K562 (cell line): ENCODE results near the gene TLX2. TPM values are rescaled to one million over a fixed set of nuclear protein-coding genes. Genes with fewer than 3 reads are reported as not detected.

Source experiments
- ATF1 ChIP-seq, 2 experiments: fragments of 450-650 bp in 1 of 2; IDR thresholded peaks; 2 replicates each; pipeline ENCODE4 v1.6.1; 2016; ENCODE audit warnings: missing compliant biosample characterization in 1 of 2, missing genetic modification characterization in 1 of 2
- BHLHE40 ChIP-seq: IDR thresholded peaks from 2 replicates; pipeline ENCODE4 v1.6.1; 2011; ENCODE audit warnings: low read length, improper control_type of control experiment
- CBX3 ChIP-seq, 2 experiments: IDR thresholded peaks; 1 replicate in 1 of 2; 2 replicates in 1 of 2; pipeline ENCODE4 v1.6.1; 2012; ENCODE audit warnings: inconsistent platforms in 2 of 2, low read length in 2 of 2, borderline replicate concordance in 1 of 2, control low read depth in 1 of 2
- CEBPG ChIP-seq, 3 experiments: fragments of 200-800 bp in 1 of 3; sonication (Bioruptor generic) in 1 of 3; sonication (generic) in 1 of 3; formaldehyde crosslinking in 1 of 3; IDR thresholded peaks in 2 of 3; conservative IDR thresholded peaks in 1 of 3; 2 replicates each; pipeline versions ENCODE4 v1.6.1 to v1.8.0; 2016 to 2022; ENCODE audit warnings: missing compliant biosample characterization in 2 of 3, missing genetic modification characterization in 2 of 3, mild to moderate bottlenecking in 1 of 3, missing genetic modification reagents in 1 of 3
- FOSL1 ChIP-seq: fragments of 200-800 bp; sonication (Bioruptor generic); conservative IDR thresholded peaks from 2 replicates; pipeline ENCODE4 v1.6.1; 2016; ENCODE audit warnings: missing genetic modification characterization, missing compliant biosample characterization
- GABPB1 ChIP-seq: sonication (generic); formaldehyde crosslinking; IDR thresholded peaks from 2 replicates; pipeline ENCODE4 v1.8.0; 2022; ENCODE audit warnings: mild to moderate bottlenecking, missing genetic modification reagents
- NKRF ChIP-seq: fragments of 450-650 bp; IDR thresholded peaks from 2 replicates; pipeline ENCODE4 v1.6.1; 2016; ENCODE audit warnings: borderline replicate concordance
- NR2C1 ChIP-seq, 2 experiments: fragments of 450-650 bp; IDR thresholded peaks; 2 replicates each; pipeline ENCODE4 v1.6.1; 2017; ENCODE audit warnings: mild to moderate bottlenecking in 2 of 2, antibody characterized with exemption in 1 of 2, inconsistent platforms in 1 of 2, missing compliant biosample characterization in 1 of 2, missing genetic modification characterization in 1 of 2
- POLR2A ChIP-seq: fragments of 450-650 bp; conservative IDR thresholded peaks from 2 replicates; pipeline ENCODE4 v1.6.1; 2016
- POLR2H ChIP-seq: IDR thresholded peaks from 2 replicates; pipeline ENCODE4 v1.6.1; 2016; ENCODE audit warnings: missing genetic modification characterization, low read depth, mild to moderate bottlenecking, control low read depth, missing compliant biosample characterization, moderate library complexity
- RBBP5 ChIP-seq: fragments of 200-600 bp; sonication (generic); IDR thresholded peaks from 2 replicates; pipeline ENCODE4 v1.6.1; 2012; ENCODE audit warnings: borderline replicate concordance, mild to moderate bottlenecking, low read length, control low read depth, inconsistent platforms; ENCODE audit not compliant: insufficient read depth, poor library complexity, severe bottlenecking
- RBM17 ChIP-seq: fragments of 200-400 bp; formaldehyde crosslinking; IDR thresholded peaks from 2 replicates; pipeline ENCODE4 v1.6.1; 2017; ENCODE audit warnings: low read depth, mild to moderate bottlenecking, low read length, borderline replicate concordance
- SPI1 ChIP-seq: IDR thresholded peaks from 2 replicates; pipeline ENCODE4 v1.6.1; 2011; ENCODE audit warnings: low read depth, low read length, control low read depth, borderline replicate concordance
- TRIM24 ChIP-seq, 2 experiments: fragments of 450-650 bp; IDR thresholded peaks; 2 replicates each; pipeline ENCODE4 v1.6.1; 2016
- ZFP30 ChIP-seq: fragments of 250-450 bp; sonication (Bioruptor Pico); IDR thresholded peaks from 2 replicates; pipeline ENCODE4 v1.8.0; 2022; ENCODE audit warnings: moderate library complexity, mild to moderate bottlenecking, inconsistent platforms, borderline replicate concordance
- ZNF121 ChIP-seq: sonication (generic); formaldehyde crosslinking; conservative IDR thresholded peaks from 2 replicates; pipeline ENCODE4 v1.8.0; 2022; ENCODE audit warnings: missing genetic modification reagents
- ZNF57 ChIP-seq: fragments of 450-650 bp; formaldehyde crosslinking; IDR thresholded peaks from 2 replicates; pipeline ENCODE4 v1.4.0; 2020; ENCODE audit warnings: mild to moderate bottlenecking, moderate library complexity
- ZNF589 ChIP-seq: fragments of 200-800 bp; sonication (Bioruptor generic); IDR thresholded peaks from 2 replicates; pipeline ENCODE4 v1.6.1; 2016; ENCODE audit warnings: low read depth, missing genetic modification characterization, missing compliant biosample characterization
- ZNF707 ChIP-seq: fragments of 250-450 bp; sonication (Bioruptor Pico); conservative IDR thresholded peaks from 2 replicates; pipeline ENCODE4 v1.8.0; 2022; ENCODE audit warnings: inconsistent platforms, mild to moderate bottlenecking, moderate library complexity
- polyA plus RNA-seq, 8 experiments: library from polyadenylated mRNA; depleted of rRNA in 4 of 8; stranded (reverse) in 5 of 8; unstranded in 3 of 8; fragments of >200 nt; fragmentation: Nextera tagmentation in 2 of 8; fragmentation: Illumina TruSeq in 1 of 8; extraction: Ambion mirVana in 2 of 8; extraction: Trizol in 1 of 8; gene quantifications; 2 replicates each; pipeline versions ENCODE4 v1.2.1 to v1.2.3, GENCODE V29; 2011 to 2014; ENCODE audit warnings: inconsistent platforms in 1 of 8, missing spikeins in 1 of 8
- total RNA-seq, 7 experiments: library from RNA; depleted of rRNA in 6 of 7; stranded (reverse); fragments of >200 nt in 6 of 7; fragmentation: Illumina TruSeq in 2 of 7; extraction: Trizol in 2 of 7; gene quantifications; 2 replicates each; pipeline versions ENCODE4 v1.2.1 to v1.2.3, GENCODE V29; 2011 to 2021; ENCODE audit warnings: low replicate concordance in 1 of 7
- TF ChIP-seq, protein P1 (sequence below): fragments of 450-650 bp; IDR thresholded peaks from 2 replicates; pipeline ENCODE4 v1.6.1; 2016; ENCODE audit warnings: missing biosample characterization, missing genetic modification characterization
- TF ChIP-seq, protein P2 (sequence below): sonication (generic); formaldehyde crosslinking; IDR thresholded peaks from 2 replicates; pipeline ENCODE4 v1.8.1; 2023; ENCODE audit warnings: mild to moderate bottlenecking, missing genetic modification reagents

TLX2 gene
- total and polyA plus RNA-seq, 9 of the 15 experiments (the other 6 are each of a cell fraction or from before 2014, with no cell fraction given) = not detected

- no peak for TF ChIP-seq CEBPG (CRISPR knock-in tag; IDR thresholded peaks at IDR 0.05)
- TF ChIP-seq CEBPG (tag; conservative IDR thresholded peaks at IDR 0.05 in 1 of 2, IDR thresholded peaks at IDR 0.05 in 1 of 2) = no peak
- TF ChIP-seq BHLHE40 = 0 out of 2 replicates have a peak, but pooled peaks have one; percentile 5
- TF ChIP-seq TRIM24 (IDR thresholded peaks at IDR 0.05) = peak; percentile 54 to 81; a peak in 3 of 4 replicates
- no peak for TF ChIP-seq RBM17
- peak; percentile 55 for TF ChIP-seq POLR2A
- no peak for TF ChIP-seq ZNF121
- peak; percentile 76 for TF ChIP-seq NR2C1 (IDR thresholded peaks at IDR 0.05)
- TF ChIP-seq NR2C1 (tag; IDR thresholded peaks at IDR 0.05) = peak; percentile 83
- TF ChIP-seq SPI1 = peak; percentile 54; the same call in 1 of the 2 replicates
- no peak for TF ChIP-seq ZFP30 (CRISPR knock-in tag)
- no peak for TF ChIP-seq NKRF
- no peak for TF ChIP-seq ZNF57 (CRISPR knock-in tag)
- no peak for TF ChIP-seq ZNF589 (CRISPR knock-in tag)
- 0 out of 2 replicates have a peak, but pooled peaks have one; percentile 32 for TF ChIP-seq GABPB1 (CRISPR knock-in tag)
- TF ChIP-seq ZNF707 (CRISPR knock-in tag) = no peak
- peak in 1 of 2 experiments; percentile 69; a peak in 1 of 3 replicates for TF ChIP-seq CBX3 (IDR thresholded peaks at IDR 0.05; ENCODE audit: borderline replicate concordance in 1 of 2, low read length in 2 of 2)
- no peak for TF ChIP-seq POLR2H (tag)
- TF ChIP-seq, protein P1, sequence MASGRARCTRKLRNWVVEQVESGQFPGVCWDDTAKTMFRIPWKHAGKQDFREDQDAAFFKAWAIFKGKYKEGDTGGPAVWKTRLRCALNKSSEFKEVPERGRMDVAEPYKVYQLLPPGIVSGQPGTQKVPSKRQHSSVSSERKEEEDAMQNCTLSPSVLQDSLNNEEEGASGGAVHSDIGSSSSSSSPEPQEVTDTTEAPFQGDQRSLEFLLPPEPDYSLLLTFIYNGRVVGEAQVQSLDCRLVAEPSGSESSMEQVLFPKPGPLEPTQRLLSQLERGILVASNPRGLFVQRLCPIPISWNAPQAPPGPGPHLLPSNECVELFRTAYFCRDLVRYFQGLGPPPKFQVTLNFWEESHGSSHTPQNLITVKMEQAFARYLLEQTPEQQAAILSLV (tag) = no peak
- TF ChIP-seq ATF1 (CRISPR knock-in tag; IDR thresholded peaks at IDR 0.05) = no peak
- peak; percentile 69 for TF ChIP-seq ATF1 (tag; IDR thresholded peaks at IDR 0.05)
- TF ChIP-seq FOSL1 (tag) = no peak
- no peak for TF ChIP-seq RBBP5
- TF ChIP-seq, protein P2, sequence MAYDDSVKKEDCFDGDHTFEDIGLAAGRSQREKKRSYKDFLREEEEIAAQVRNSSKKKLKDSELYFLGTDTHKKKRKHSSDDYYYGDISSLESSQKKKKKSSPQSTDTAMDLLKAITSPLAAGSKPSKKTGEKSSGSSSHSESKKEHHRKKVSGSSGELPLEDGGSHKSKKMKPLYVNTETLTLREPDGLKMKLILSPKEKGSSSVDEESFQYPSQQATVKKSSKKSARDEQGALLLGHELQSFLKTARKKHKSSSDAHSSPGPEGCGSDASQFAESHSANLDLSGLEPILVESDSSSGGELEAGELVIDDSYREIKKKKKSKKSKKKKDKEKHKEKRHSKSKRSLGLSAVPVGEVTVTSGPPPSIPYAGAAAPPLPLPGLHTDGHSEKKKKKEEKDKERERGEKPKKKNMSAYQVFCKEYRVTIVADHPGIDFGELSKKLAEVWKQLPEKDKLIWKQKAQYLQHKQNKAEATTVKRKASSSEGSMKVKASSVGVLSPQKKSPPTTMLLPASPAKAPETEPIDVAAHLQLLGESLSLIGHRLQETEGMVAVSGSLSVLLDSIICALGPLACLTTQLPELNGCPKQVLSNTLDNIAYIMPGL = no peak
Measured at GRCh38 chr2:74525717-74526648, 11.7 kb downstream of the TLX2 start, which contains the start of gene DQX1 (continued).
